ENCODE measurements around the gene GSTO2. TPM values are rescaled to one million over a fixed set of nuclear protein-coding genes. Genes with fewer than 3 reads are reported as not detected.

The GSTO2 gene
- total RNA-seq, 4 donors from 2014 or later, result 19.9 to 29.8 (median 22.6) TPM

DNA sequence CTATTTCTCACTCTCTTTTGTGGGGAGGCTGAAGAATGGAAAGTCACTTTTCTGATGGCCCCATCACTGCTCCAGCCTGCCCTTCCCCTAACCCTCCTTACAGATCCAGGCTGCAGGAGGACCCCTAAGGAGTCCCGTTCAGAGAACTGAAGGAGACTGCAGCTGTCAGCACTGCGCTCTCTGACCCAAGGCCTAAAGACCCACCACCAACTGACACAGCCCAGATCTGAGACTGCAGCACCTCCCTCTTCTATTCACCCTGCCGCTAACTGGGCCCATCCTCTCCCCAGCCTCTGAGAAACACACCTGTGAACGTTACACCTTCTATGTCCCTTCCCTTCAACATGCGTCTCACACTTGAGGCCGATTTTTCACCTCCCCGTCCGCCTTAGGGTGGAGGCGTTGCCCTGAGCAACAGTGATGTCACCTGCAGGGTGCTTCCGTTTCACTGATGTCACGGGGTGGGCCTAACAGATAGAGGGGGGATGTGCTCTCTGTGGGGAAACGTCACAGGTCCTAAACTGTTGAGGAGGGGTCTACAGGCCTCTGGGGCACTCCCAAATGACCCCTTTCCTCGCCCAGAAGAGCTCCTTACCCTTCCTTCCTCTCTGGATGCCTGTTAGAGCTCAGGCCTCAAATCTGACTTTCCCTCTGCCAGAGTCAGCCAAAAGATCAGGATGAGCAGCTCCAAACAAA is 64.2 kb downstream of the GSTO2 start:
- no peak overlapping the region for H3K4me3 ChIP-seq (ENCODE audit: low read depth, poor library complexity, severe bottlenecking)
- intact Hi-C loops (cut with DNase I; ENCODE audit: low total_unique reads), result no loop called here
- DNase-seq (ENCODE audit: low spot score in 2 of 2), result peak; percentile 14 to 73
- 80 to 81% methylated on average over 12 to 13 of the region's 13 CpGs for WGBS, 2 donors
- no peak for TF ChIP-seq POLR2A (IDR thresholded peaks at IDR 0.05)
- TF ChIP-seq, protein P1, sequence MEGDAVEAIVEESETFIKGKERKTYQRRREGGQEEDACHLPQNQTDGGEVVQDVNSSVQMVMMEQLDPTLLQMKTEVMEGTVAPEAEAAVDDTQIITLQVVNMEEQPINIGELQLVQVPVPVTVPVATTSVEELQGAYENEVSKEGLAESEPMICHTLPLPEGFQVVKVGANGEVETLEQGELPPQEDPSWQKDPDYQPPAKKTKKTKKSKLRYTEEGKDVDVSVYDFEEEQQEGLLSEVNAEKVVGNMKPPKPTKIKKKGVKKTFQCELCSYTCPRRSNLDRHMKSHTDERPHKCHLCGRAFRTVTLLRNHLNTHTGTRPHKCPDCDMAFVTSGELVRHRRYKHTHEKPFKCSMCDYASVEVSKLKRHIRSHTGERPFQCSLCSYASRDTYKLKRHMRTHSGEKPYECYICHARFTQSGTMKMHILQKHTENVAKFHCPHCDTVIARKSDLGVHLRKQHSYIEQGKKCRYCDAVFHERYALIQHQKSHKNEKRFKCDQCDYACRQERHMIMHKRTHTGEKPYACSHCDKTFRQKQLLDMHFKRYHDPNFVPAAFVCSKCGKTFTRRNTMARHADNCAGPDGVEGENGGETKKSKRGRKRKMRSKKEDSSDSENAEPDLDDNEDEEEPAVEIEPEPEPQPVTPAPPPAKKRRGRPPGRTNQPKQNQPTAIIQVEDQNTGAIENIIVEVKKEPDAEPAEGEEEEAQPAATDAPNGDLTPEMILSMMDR (IDR thresholded peaks at IDR 0.05), result no peak

DNA sequence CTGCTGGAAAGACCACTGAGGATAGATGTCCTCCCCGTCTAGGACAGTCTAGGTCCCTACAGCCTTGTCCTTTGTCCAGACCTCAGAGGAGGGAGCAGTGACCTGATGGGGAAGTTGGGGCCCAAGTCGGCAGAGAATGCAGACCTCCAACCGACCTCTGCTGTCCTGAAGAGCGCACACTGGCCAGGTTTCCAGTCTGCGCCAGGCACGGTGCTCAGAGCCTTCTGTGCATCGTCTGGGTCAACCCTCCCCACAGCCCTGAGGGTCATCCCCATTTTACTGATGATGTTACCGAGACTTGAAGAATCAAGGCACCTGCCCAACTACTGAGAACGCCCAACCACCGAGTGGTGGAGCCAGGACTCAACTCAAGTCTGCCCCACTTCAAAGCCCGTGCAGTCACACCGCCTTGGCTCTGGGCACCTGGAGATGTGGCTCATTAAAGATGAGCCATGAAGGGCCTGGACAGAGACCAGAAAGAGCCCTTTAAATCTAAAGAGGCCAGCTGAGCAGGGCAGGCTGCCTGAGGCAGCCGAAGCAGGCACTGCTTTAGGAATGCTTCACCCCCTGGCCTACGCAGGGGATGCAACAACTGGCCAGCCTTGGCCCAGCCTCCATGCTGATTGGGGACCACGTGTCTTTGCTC is 64.9 kb downstream of the GSTO2 start:
- WGBS, 2 donors, result 74 to 85% methylated on average over 14 to 15 of the region's 15 CpGs

DNA sequence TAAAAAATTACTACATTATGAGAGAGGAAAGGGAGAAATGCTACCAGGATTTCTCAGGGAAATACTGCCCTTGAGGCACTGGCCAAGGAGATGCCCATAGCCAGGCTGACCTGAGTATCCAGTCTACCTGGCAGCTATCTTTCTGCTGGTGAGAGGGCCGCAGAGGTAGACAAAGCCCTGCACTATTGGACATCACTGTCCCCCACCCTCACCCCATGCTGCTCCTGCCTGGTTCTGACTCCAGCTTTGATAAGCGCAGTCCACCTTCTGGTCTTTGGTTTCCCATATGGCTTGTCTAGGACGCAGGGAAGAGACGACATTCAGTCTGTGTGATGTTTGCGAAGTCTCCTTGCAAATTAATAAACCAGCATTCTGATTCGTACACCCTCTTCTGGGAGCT is 65.6 kb downstream of the GSTO2 start:
- peak; percentile 13 to 66 for DNase-seq (ENCODE audit: low spot score in 2 of 2)
- WGBS, 2 donors, result 92 to 93% methylated on average over 6 of the region's 6 CpGs
- H3K4me3 ChIP-seq (ENCODE audit: low read depth, poor library complexity, severe bottlenecking), result no peak overlapping the region
- intact Hi-C loops (cut with DNase I; ENCODE audit: low total_unique reads), result no loop called here
- TF ChIP-seq, protein P1 (IDR thresholded peaks at IDR 0.05), result no peak
- TF ChIP-seq POLR2A (IDR thresholded peaks at IDR 0.05), result no peak

More for the DNA sequence above, 64.9 kb downstream of the GSTO2 start:
- intact Hi-C loops (cut with DNase I; ENCODE audit: low total_unique reads), result no loop called here
- DNase-seq (ENCODE audit: low spot score in 2 of 2), result peak; percentile 14 to 71
- no peak overlapping the region for H3K4me3 ChIP-seq (ENCODE audit: low read depth, poor library complexity, severe bottlenecking)
- no peak for TF ChIP-seq POLR2A (IDR thresholded peaks at IDR 0.05)
- TF ChIP-seq, protein P1 (IDR thresholded peaks at IDR 0.05), result no peak

DNA sequence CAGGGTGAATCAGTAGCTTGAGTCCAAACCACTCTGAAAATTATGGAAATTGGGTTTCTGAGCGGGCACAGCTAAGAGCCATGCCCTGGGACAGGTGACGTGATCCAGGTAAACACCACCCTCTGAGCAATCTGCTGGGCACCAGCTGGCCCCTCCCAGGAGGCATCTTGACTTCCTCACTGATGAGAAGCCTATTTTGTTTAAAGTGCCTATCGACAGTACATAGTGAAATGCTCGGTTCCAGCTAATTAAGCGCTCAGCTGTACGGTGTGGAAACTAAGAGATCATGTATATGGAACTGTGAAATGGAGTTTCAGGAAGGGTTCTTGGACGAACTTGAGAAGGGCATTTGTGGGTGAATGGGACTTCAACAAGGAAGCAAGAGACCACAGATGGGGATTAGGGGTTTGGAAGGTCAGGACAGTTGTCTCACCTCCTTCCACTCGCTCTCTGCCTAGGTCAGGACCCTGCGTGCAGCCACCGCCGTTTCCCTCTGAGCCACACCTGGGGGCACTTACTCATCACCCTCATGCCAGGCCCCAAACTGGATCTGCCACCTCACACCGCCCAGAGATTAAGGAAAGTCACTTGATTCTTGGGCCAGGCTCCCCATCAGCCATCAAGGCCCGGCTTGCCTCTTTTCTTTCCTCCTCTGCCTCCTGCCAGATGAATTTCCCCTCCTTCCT is 66.1 kb downstream of the GSTO2 start:
- 50 to 51% methylated on average over 13 of the region's 13 CpGs for WGBS, 2 donors
- intact Hi-C loops (cut with DNase I; ENCODE audit: low total_unique reads), result no loop called here
- TF ChIP-seq, protein P1 (IDR thresholded peaks at IDR 0.05), result no peak
- TF ChIP-seq POLR2A (IDR thresholded peaks at IDR 0.05), result no peak
- DNase-seq (ENCODE audit: low spot score in 2 of 2), result peak in 1 of 2 donors; percentile 84
- H3K4me3 ChIP-seq (ENCODE audit: low read depth, poor library complexity, severe bottlenecking), result no peak overlapping the region

DNA sequence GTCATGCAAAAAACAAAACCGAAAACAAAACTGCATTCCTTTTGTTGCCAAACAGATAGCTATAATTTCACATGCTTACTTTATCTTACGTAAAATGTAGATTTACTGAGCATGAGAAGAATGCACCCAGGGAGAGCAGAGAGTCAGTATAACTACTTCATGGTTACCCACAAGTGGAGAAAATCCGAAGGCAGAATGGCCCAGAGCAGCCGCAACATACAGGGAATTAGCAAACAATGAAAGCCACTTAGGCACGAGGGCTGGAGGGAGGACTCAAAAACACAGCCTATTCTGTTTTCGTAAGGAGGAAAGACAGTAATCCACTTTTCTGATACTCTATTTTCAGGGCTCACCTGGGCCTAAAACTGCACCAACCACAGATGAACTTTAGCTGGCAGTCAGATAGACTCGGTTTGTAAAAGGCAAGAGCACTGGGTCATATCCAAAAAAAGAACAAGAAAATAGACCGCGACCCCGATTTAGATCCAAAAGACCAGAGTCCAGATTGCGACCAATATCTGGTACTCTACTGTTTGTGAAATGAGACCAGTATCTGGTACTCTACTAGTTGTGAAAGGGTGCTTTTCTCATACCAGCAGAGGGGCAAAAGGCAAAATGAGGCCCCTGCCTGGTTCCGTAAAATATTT is 68.0 kb downstream of the GSTO2 start:
- intact Hi-C loops (cut with DNase I; ENCODE audit: low total_unique reads), result no loop called here

More for the DNA sequence above, 68.0 kb downstream of the GSTO2 start:
- H3K4me3 ChIP-seq (ENCODE audit: low read depth, poor library complexity, severe bottlenecking), result peak overlapping the region; percentile 89
- 4 to 9% methylated on average over 12 of the region's 12 CpGs for WGBS, 2 donors
- DNase-seq (ENCODE audit: low spot score in 2 of 2), result no peak
- no peak for TF ChIP-seq POLR2A (IDR thresholded peaks at IDR 0.05)
- TF ChIP-seq, protein P1 (IDR thresholded peaks at IDR 0.05), result no peak

Measured in lower leg skin (tissue), 4 donors.